PFSK-1 (cell line): ENCODE measurements around the gene MSI2.

ENCODE experiments used
- FOXP2 ChIP-seq: optimal IDR thresholded peaks from 2 replicates; pipeline ENCODE3; 2011; ENCODE audit warnings: borderline replicate concordance, control low read depth, inconsistent platforms; ENCODE audit not compliant: insufficient read depth; ENCODE audit errors: extremely low read length, extremely low read depth
- POLR2AphosphoS5 ChIP-seq: IDR thresholded peaks from 2 replicates; pipeline ENCODE4 v1.6.1; 2012; ENCODE audit warnings: low read depth, mild to moderate bottlenecking, control low read depth, low read length, moderate library complexity
- SIN3A ChIP-seq: IDR thresholded peaks from 2 replicates; pipeline ENCODE4 v1.6.1; 2012; ENCODE audit warnings: mild to moderate bottlenecking, low read length, moderate library complexity, borderline replicate concordance; ENCODE audit not compliant: insufficient read depth
- TAF1 ChIP-seq: IDR thresholded peaks from 2 replicates; pipeline ENCODE4 v1.6.1; 2012; ENCODE audit warnings: low read length, control low read depth, borderline replicate concordance; ENCODE audit not compliant: insufficient read depth
- TF ChIP-seq, protein P1 (sequence below), 2 experiments: IDR thresholded peaks; 2 replicates each; pipeline versions ENCODE4 v1.6.1 to v1.8.0; 2011 to 2012; ENCODE audit warnings: low read depth in 2 of 2, low read length in 2 of 2, control low read depth in 1 of 2, inconsistent platforms in 1 of 2, mild to moderate bottlenecking in 1 of 2, moderate library complexity in 1 of 2; ENCODE audit not compliant: insufficient read depth in 1 of 2

Gene MSI2

DNA sequence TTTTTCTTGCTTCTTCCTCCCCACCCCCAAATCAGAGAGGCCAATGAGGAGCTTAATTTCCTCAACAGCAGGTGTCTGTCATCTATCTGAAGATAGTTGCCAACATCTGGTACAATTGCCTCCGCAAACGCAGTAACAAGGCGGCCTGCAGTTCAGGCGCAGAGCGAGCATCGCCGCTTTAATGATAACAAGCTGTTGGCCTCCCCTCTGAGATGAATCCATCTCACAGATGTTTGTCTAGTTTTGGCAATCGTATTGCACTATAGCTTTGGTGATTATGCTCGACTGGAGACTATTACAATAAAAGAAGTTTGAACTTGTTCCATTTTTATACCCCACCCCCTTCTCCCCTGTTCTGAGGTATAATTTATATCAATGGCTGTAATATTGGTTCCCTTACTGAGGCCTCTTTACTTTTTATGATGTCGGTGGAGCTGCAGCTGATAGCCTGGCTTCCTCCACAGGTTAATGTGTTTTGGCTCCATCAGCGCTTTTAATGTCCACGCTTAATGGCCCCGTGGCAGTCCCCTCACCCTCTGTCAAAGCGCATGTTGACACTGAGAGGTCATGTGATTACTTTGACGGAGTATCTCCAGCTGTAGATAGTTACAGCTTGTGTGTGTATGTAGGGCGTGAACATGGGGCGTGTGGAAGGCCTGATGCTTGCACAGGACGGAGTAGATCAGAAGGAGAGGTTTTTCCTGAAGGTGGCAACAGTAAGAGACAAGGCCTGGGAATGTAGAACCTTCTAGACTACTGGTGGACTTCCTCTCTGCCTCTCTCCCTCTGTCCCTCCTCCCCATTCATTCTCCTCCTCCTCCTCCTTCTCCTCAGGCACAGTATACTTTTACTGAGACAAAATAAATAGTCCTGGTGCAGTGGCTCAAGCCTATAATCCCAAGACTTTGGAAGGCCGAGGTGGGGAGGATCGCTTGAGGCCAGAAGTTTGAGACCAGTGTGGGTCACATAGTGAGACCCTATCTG is 164.7 kb downstream of the MSI2 start:
- TF ChIP-seq FOXP2 (no peak), POLR2AphosphoS5 (no peak), SIN3A (no peak), TAF1 (no peak)
- TF ChIP-seq, protein P1, sequence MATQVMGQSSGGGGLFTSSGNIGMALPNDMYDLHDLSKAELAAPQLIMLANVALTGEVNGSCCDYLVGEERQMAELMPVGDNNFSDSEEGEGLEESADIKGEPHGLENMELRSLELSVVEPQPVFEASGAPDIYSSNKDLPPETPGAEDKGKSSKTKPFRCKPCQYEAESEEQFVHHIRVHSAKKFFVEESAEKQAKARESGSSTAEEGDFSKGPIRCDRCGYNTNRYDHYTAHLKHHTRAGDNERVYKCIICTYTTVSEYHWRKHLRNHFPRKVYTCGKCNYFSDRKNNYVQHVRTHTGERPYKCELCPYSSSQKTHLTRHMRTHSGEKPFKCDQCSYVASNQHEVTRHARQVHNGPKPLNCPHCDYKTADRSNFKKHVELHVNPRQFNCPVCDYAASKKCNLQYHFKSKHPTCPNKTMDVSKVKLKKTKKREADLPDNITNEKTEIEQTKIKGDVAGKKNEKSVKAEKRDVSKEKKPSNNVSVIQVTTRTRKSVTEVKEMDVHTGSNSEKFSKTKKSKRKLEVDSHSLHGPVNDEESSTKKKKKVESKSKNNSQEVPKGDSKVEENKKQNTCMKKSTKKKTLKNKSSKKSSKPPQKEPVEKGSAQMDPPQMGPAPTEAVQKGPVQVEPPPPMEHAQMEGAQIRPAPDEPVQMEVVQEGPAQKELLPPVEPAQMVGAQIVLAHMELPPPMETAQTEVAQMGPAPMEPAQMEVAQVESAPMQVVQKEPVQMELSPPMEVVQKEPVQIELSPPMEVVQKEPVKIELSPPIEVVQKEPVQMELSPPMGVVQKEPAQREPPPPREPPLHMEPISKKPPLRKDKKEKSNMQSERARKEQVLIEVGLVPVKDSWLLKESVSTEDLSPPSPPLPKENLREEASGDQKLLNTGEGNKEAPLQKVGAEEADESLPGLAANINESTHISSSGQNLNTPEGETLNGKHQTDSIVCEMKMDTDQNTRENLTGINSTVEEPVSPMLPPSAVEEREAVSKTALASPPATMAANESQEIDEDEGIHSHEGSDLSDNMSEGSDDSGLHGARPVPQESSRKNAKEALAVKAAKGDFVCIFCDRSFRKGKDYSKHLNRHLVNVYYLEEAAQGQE (IDR thresholded peaks at IDR 0.05; ENCODE audit: insufficient read depth in 1 of 2, low read depth in 2 of 2, low read length in 2 of 2) = no peak

DNA sequence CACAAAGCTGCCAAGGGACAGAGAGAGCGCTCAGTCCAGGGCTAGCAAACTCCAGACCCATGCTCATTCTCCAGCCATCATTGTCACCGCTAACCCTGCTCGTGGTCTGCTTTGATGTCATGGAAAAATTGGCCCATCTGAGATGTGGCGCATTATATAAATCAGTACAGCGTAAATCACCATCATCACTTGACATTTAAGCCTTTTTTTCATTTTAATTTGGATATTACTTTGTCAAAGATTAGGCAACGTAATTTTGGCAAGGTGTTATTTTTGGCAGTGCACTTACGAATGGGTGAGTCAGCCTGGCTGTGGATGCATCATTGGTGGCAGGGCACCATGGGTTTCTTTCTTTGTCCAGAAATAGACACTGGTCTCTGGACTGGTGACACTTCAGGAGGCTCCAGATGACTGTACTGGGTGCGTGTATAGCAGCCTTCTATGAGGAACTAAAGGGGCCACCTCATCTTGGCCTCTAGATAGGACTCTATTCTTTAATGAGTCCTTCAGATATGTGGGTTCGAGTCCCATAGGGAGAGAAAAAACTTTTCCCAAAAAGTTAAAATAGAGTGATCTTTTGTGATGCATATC is 166.3 kb downstream of the MSI2 start:
- TF ChIP-seq SIN3A = no peak
- TF ChIP-seq, protein P1 (IDR thresholded peaks at IDR 0.05; ENCODE audit: insufficient read depth in 1 of 2, low read depth in 2 of 2, low read length in 2 of 2) = no peak
- TF ChIP-seq TAF1 = no peak
- TF ChIP-seq FOXP2 = no peak
- TF ChIP-seq POLR2AphosphoS5 = no peak

DNA sequence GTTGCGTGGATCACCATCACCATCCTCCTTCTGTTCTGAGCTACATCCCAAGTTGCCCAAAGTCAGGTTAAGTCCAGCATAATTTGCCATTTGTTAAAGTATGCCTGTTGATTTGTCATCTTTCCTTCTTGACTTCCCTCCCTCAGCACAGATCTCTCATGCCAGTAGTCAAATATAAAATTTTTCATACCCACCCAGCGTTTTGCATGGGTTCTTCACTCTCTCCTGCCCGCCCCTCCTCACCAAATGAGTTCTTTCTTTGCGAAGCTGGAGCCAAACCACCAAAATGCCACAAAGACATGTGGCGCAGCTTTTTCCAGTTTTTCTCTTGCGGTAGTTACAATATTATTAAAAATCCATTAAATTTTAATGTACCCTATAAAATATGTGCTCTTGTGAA is 167.2 kb downstream of the MSI2 start:
- TF ChIP-seq, protein P1 (IDR thresholded peaks at IDR 0.05; ENCODE audit: insufficient read depth in 1 of 2, low read depth in 2 of 2, low read length in 2 of 2) = no peak
- no peak for TF ChIP-seq FOXP2
- no peak for TF ChIP-seq POLR2AphosphoS5
- no peak for TF ChIP-seq TAF1

DNA sequence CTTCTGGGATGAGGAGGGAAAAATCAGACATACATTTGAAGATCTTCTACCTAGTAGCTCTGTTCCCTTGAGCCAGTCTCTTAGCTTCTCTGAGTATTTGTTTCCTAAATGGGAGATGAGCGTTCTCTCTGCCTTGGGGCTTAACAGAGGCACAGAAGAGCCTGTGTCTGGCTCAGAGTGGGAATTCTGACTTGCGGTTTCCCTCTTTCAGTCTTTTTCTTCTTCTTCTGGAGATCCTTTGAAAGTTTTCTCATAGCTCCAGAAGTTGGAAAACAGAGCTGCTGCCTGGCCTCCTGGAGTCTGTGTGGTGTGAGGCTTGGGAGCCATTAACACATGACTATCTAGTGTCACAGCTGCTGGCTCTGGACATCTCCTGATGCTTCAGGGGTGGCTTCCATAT is 167.9 kb downstream of the MSI2 start:
- no peak for TF ChIP-seq SIN3A
- no peak for TF ChIP-seq POLR2AphosphoS5
- TF ChIP-seq, protein P1 (IDR thresholded peaks at IDR 0.05; ENCODE audit: insufficient read depth in 1 of 2, low read depth in 2 of 2, low read length in 2 of 2) = no peak
- TF ChIP-seq FOXP2 = no peak
- no peak for TF ChIP-seq TAF1
